GM10847 (cell line): Measurements from ENCODE around the gene U2AF1L4.

Experiments
- POLR2A ChIP-seq: IDR thresholded peaks from 2 replicates; pipeline ENCODE4 v1.6.1; 2011; ENCODE audit not compliant: insufficient read length; ENCODE audit errors: extremely low read depth

The U2AF1L4 gene

GRCh38 chr19:35745328-35746086 is at the start of gene U2AF1L4, which contains the start of gene PSENEN:
Gene U2AF1L4, minus strand, starts transcription at chr19:35745418. Its CDS starts 27 bp downstream, at chr19:35745391.
Gene PSENEN, plus strand, starts transcription at chr19:35745651. Its CDS starts 280 bp downstream, at chr19:35745931.
- TF ChIP-seq POLR2A: no peak

GRCh38 chr19:35793381-35794165 is 48.4 kb upstream of the U2AF1L4 start:
- TF ChIP-seq POLR2A: no peak

- no peak for TF ChIP-seq POLR2A
Measured at GRCh38 chr19:35792888-35793287, 47.7 kb upstream of the U2AF1L4 start.

- TF ChIP-seq POLR2A: no peak
Measured at GRCh38 chr19:35792312-35792711, 47.1 kb upstream of the U2AF1L4 start.

- TF ChIP-seq POLR2A: no peak
Measured at GRCh38 chr19:35791814-35792279, 46.6 kb upstream of the U2AF1L4 start.

GRCh38 chr19:35790981-35791813 is 46.0 kb upstream of the U2AF1L4 start:
- TF ChIP-seq POLR2A: no peak

- TF ChIP-seq POLR2A: no peak
Measured at GRCh38 chr19:35789978-35790944, 45.0 kb upstream of the U2AF1L4 start.

GRCh38 chr19:35789195-35789977 is 44.2 kb upstream of the U2AF1L4 start:
- TF ChIP-seq POLR2A: no peak

- no peak for TF ChIP-seq POLR2A
Measured at GRCh38 chr19:35788205-35788960, 43.2 kb upstream of the U2AF1L4 start.

GRCh38 chr19:35787227-35787799 is 42.1 kb upstream of the U2AF1L4 start:
- TF ChIP-seq POLR2A: no peak

GRCh38 chr19:35786299-35787160 is 41.3 kb upstream of the U2AF1L4 start:
- TF ChIP-seq POLR2A: no peak

GRCh38 chr19:35785339-35785627 is 40.1 kb upstream of the U2AF1L4 start:
- no peak for TF ChIP-seq POLR2A
